GM18505 (cell line): ENCODE data around the gene GABPB1.

Experiments
- ATAC-seq: cut with Tn5 transposase; IDR thresholded peaks from one replicate; pipeline ENCODE4 v1.9.1; 2021; ENCODE audit not compliant: unreplicated experiment
- POLR2A ChIP-seq: IDR thresholded peaks from 4 replicates; pipeline ENCODE4 v1.6.1; 2011; ENCODE audit warnings: borderline replicate concordance; ENCODE audit not compliant: insufficient read depth, insufficient read length; ENCODE audit errors: extremely low read depth

GABPB1 gene

DNA sequence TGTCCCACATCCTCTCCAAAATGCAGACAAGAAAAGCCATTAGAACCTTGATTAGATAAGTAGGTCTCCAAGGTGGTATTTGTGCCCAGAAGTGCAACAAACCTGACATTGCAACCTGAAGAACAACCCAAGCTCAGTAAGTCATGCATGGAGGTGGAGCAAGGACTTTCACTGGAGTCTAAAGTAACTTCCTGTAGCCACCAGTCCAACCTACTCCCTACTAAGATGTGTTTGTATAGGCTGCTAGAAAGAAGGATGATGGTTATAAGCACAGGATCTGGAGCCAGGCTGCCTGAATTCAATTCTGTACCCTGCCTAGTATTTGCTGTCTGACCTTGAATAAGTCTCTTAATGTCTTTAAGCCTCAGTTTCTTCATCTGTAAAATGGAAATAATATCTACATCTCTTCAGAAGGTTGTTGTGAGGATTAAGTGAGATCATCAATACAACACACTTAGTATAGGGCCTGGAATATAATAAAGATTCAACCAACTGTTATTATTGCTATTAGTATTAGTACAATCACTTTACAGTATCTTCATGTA lies 121.7 kb downstream of the GABPB1 start:
- TF ChIP-seq POLR2A = no peak
- ATAC-seq = no peak

DNA sequence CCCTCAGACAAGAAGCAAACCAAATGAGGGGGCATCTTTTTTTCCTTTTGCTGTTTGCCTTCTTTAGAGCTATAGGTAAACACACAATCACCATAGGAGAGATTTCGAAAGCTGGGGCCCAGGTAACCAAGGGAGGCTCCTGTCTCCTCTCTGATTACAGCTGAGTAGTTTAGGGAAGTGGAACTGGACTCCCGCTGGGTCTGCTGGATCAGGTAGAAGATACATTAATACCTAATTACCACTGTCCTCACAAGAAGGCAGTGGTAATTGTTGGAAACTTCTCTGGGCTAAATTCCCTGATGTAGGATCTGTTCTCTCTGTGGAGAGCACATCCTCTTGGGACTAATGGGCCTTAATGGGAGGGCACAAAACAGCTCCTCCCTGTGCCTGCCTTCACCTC lies 122.2 kb downstream of the GABPB1 start:
- TF ChIP-seq POLR2A = no peak
- ATAC-seq = no peak

DNA sequence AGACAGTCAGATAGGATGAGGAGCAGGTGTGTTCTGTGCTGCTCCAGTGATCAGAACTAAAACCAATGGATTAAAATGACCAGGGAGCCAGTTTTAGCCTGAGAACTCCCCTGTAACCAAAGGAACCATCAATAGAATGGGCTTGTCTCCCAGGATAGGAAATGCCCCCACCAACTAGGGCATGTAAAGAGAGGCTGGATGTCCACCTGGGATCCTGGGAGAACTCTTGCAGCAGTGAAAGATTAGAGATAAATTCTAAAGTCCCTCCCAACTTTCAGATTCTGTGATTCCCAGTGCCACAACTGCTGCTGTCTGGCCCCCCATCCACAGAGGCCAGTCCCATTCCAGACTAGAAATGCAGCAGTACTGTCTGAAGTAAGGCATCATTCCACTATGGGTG lies 123.2 kb downstream of the GABPB1 start:
- no peak for TF ChIP-seq POLR2A
- no peak for ATAC-seq

DNA sequence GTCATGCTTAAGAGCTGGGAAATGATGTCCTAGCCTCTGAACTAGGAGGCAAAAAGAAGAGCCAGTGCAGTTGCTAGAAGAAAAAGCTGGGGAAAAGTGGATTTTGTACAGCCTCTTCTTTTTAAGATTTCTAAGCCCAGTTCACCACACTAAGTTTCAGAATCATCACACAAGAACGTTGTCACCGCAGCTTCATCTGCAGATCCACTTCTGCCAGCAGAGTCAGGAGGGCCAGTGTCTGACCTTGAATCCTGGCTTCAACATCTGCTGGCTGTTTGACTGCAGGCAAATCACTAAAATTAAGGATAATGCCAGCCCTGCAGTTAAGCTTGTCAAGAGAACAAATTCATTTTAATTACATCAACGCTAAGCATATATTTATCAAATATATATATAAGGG lies 125.7 kb downstream of the GABPB1 start:
- ATAC-seq = no peak
- TF ChIP-seq POLR2A = no peak

DNA sequence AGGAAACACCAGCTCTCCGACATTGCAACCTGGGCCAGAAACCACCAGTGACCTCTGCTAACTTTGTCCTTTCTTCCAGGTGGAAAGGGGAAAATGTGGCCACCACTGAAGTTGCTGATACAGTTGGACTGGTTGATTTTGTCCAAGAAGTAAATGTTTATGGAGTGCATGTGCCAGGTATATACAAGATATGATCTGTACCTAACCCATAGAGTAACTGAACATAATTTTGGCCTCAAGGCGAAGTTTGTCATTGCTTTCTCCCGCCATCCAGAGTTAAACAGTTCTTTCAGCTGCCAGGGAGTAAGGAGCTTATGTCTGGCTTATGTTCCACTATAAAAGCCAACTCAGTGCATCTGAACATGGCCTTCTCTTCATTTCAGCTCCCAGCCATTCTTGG lies 126.1 kb downstream of the GABPB1 start:
- no peak for TF ChIP-seq POLR2A
- no peak for ATAC-seq

DNA sequence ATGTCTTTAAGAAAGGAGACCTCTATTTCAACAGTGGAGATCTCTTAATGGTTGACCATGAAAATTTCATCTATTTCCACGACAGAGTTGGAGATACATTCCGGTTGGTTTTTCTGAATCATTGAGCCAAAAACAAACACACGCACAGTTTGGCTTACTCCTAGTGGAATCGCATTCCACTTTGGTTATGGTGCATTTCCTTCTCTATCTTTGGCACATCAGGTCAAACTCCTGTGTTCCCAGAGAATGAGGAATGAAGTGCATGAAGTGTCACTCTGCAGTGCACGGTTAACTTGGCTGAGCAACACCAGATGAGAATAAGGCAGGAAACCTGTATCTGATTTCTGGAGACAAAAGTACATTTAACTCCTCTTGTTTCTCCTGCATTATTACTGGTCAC lies 127.9 kb downstream of the GABPB1 start:
- no peak for TF ChIP-seq POLR2A
- no peak for ATAC-seq

DNA sequence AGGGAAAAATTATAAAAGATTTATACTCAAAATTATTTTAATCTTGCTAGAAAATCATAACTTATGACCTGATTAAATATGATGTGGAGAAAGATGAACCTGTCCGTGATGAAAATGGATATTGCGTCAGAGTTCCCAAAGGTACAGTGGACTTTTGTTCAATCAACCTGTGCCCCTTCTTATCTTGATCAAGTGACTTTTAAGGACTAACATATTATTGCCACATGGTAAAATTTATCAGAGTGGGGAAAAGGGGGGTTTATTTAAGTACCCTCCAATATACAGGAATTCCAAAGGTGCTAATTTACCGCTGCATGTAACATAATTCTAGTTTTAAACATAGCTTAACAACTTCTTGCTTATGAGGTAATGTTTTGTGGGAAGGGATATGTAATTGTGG lies 129.1 kb downstream of the GABPB1 start:
- no peak for TF ChIP-seq POLR2A
- ATAC-seq = no peak
